ENCODE results near the gene CHRND.

DNA sequence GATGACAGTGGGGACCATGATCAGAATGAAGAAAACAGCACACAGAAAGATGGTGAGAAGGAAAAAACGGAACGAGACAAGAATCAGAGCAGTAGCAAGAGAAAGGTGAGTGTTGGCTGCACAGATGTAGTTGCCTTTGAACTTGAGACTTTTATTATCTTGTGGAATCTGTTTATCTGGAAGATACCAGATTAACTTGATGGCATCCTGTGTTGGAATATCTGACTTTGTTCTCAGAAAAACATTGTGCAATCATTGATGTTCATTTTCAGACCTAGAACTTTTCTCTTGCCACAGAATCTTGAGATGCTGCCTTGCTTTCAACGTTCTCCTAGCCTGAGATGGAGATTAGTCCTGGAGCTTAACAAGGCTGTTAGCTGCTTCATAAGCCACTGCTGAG is 30.5 kb downstream of the CHRND start:
- TF ChIP-seq, protein P1, sequence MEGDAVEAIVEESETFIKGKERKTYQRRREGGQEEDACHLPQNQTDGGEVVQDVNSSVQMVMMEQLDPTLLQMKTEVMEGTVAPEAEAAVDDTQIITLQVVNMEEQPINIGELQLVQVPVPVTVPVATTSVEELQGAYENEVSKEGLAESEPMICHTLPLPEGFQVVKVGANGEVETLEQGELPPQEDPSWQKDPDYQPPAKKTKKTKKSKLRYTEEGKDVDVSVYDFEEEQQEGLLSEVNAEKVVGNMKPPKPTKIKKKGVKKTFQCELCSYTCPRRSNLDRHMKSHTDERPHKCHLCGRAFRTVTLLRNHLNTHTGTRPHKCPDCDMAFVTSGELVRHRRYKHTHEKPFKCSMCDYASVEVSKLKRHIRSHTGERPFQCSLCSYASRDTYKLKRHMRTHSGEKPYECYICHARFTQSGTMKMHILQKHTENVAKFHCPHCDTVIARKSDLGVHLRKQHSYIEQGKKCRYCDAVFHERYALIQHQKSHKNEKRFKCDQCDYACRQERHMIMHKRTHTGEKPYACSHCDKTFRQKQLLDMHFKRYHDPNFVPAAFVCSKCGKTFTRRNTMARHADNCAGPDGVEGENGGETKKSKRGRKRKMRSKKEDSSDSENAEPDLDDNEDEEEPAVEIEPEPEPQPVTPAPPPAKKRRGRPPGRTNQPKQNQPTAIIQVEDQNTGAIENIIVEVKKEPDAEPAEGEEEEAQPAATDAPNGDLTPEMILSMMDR (IDR thresholded peaks at IDR 0.05; ENCODE audit: low read depth, low read length): no peak
- TF ChIP-seq, protein P2, sequence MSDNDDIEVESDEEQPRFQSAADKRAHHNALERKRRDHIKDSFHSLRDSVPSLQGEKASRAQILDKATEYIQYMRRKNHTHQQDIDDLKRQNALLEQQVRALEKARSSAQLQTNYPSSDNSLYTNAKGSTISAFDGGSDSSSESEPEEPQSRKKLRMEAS (IDR thresholded peaks at IDR 0.05; ENCODE audit: low read depth, low read length): no peak

Measured in NB4 (cell line).